HG03432 (cell line): ENCODE results near the gene EIF4E2.

Experiments used
- ATAC-seq: cut with Tn5 transposase; IDR thresholded peaks from one replicate; pipeline ENCODE4 v1.9.1; 2021; ENCODE audit warnings: mild to moderate bottlenecking, moderate library complexity; ENCODE audit not compliant: unreplicated experiment

The EIF4E2 gene, protein sequence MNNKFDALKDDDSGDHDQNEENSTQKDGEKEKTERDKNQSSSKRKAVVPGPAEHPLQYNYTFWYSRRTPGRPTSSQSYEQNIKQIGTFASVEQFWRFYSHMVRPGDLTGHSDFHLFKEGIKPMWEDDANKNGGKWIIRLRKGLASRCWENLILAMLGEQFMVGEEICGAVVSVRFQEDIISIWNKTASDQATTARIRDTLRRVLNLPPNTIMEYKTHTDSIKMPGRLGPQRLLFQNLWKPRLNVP

DNA sequence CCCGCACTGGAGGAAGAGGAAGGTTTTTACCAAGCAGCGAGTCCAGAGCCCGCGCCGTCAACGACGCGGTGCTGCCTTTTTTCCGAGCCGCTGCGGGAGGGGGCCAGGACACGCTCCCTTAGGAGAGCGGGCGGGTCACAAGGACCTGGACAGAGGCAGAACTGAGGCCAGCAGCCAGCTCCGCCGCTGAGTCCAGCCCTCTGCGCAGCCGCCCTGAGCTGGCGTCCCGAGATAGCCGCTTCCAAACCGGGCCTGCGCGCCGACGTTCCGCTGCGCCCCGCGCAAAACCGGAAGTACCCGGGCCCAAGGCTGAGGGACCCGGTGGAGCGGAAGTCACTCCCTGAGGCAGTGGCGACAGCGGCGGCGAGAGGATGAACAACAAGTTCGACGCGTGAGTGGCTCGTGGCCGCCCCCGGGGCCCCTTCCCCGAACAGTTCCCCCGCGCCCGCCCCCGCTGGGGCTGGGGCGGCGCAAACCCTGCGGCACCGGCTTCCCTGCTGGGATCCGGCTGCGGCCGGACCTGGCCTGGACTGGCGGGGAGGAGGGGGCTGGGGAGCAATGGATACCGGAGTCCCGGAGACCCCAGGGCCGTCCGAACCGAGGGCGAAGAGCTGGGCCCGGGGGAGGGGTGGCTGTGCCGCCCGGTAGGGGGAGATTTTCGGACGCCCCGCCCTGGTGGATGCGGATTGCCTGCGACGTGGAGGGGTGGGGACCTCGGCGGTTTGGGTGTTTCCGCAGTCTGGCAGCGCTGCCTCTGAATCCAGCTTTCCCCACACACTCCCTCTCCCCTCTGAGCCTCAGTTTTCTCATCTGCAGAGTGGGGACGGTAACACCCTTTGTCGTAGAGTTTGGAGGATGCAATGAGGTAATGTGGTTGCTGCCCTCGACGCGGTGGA lies at the start of gene EIF4E2, which contains the start of gene TIGD1:
EIF4E2 (plus strand) TSS at position 336 of the 896 bp plus-strand sequence; CDS start at position 372, 36 bp downstream.
TIGD1 (minus strand) TSS at position 204 of the 896 bp plus-strand sequence. CDS start 675 bp downstream, outside the sequence.
- peak; percentile 95 for ATAC-seq

DNA sequence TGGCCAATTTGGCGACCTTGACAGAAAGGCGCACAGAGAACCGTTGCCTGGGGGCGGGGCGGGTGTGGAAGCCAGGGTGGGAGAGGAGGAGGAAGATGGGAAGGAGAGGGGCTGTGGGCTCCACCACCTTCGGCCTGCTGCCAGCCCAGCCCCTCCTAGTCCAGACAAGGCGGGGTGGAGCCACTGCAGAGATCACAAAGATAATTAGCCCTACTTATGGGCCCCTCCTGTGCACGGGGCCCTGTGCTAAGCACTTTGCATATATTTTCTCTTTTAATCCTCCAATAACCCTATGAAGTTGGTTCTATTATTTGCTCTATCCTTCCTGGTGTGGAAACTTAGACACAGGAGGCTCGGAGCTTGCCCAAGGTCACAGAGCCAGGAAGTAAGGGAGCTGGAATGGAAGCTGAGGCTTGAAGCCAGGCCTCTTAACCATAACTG lies 49.1 kb upstream of the EIF4E2 start:
- ATAC-seq = no peak

DNA sequence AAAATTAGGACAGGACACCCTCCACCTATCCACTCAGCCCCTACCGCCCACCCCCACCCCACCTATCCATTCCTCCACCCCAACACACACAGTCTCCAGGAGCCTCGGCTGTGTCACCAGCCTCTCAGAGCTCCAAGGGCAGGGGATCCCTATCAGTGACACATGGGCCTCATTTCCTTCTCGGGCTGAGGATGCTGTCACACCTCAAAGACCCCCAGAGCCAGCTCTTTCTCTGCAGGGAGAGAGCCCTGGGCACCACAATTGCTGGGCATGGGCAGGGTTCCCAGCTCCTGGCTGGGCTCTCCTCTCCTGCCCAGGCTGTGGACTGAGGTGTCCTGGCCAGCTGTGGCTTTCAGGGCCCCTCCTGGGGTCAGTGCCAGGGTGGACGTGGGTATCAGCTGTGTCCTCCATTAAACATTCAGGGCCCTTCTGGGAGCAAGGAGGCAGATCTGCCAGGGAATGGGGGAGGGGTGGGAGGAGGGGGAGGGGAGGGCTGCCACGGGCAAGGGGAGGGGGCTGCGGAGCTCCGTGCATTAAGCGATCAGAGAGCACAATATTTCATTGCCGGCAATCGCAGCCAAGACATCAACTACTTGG lies 48.6 kb upstream of the EIF4E2 start:
- ATAC-seq = no peak

DNA sequence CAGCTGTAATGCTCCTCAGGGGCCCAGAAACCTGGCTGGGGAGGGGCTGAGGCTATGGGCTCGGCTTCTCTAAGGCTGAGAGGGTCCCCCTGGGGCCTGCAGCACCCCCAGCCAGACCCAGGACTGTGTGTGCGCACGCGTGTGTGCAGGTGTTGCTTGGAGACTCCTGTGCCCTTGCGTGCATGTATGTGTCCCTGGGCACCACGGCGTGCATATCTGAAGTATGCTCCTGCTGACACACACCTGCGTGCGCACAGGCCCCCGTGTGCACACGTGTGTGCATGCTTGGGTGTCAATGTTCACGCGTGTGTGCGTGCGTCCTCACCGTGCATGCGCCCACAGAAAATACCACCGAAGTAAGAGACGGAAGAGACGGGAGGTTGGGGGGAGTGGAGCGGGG lies 48.0 kb upstream of the EIF4E2 start:
- no peak for ATAC-seq

DNA sequence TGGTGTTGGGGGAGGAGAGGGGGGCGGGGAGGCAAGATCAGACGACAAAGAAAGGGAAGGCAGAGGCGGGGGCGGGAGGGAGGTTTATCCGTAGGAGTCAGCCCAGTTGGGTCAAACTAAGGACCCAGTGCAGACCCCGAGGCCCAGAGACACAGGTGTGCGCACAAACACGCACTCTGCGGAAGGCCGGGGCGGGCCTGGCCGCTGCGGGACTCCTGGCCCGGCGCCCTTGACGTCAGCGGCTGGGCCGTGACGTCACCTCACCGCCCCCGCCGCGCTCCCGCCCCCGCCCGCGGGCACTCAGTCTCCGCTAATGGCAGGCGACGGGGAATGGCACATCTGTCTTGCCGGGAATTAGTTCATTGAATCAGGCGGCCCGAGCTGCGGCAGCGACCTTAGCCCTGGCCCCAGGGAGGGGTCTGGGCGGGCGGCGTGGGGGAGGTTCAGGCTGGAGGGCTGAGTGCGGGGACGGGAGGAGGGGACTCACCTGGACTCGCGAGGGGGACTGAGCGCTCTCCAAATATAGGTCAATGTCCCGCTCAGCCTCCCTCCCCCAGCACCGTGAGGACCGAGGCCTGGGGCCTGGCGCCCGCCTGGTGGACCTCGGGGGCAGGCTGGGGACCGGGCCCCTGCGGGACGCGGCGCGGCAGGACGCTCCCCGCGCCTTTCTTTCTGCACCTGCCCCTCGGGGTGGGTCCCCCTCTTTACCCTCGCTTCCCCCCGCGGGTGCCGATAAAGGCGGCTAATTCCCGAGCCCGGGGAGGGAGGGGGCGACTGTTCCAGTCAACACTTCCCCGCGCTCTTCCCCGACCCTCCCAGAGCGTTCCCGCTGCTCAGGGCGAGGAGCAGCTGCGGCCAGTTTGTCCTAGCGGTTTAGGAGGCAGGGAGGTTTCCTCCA lies 47.3 kb upstream of the EIF4E2 start:
- ATAC-seq = no peak

DNA sequence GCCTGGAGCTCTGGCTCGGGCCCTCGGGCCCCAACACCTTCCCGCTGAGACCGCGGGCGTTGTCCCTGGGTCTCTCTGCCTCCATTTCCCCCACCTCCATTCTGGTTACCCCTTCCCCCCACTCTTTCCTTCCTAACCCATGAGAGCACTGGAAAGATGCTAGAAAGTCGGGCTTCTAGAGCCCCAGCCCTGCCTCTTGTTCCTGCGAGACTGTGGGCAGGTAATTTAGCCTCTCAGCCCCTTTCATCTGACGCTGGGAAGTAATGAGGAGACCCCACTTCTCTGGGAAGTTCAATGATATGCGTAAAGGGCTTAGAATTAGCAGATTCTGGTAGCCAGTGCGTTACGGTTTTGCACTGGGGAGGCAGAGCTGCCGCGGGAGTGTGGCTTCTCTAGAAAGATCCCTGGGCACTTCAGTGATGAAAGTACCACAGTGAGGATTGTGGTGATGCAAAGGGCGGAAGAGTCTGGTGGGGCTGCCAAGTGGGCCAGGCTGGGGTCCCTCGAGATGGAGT lies 46.6 kb upstream of the EIF4E2 start:
- ATAC-seq = no peak

DNA sequence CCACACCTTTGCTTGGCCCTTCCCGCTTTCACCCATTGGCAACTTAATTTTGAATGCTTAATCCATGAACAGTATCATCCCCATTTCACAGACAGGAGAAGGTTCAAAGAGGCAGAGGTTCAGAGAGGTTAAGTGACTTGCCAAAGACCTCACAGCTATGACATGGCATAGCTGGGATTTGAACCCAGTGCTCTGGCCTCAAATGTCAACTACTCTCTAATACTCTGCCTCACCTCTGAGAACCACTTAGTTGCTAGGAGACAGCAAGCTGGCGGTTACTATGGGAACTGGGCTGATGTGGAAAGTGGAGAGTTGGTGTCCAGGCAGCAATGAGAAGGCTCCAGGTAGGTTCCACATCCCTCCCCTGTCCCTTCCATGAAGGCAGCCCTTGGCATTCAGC lies 46.1 kb upstream of the EIF4E2 start:
- ATAC-seq = no peak

DNA sequence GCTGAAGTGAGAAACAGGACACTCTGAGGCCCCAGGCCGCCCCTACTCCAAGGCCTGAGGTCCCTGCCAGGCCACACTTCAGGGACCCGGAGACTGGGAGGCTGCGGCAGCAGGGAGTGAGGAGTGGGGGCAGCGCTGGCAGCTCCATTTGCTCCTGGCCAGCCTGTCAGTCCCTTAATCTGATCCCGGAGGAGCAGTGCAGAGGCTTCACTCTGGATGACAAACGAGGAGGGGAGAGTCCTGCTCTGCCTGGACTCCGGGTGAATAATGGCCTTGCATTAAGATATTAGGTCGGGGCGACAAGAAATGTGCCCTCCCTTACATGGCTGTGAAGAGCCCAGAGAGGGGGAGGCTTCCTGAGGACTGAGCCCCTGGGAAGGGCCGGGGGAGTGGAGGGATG lies 44.6 kb upstream of the EIF4E2 start:
- ATAC-seq = no peak

DNA sequence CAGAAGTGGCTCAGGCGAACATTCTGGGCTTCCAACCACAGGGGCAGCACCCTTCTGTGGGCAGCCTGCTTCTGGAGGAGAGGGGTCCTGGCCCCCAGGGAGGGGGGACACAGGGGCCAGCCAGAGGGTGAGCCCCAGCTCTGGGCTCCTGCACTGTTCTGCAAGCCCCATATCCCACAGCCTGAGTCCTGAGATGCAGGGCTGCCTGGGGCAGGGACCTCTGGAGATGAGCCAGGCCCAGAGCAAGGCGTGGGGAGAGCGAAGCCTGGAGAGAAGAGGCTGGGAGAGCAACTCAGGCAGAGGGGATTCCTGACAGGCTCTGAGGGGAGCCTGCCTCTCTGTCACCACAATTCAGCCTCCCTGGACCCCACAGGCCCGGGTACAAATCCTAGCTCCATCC lies 43.8 kb upstream of the EIF4E2 start:
- no peak for ATAC-seq

DNA sequence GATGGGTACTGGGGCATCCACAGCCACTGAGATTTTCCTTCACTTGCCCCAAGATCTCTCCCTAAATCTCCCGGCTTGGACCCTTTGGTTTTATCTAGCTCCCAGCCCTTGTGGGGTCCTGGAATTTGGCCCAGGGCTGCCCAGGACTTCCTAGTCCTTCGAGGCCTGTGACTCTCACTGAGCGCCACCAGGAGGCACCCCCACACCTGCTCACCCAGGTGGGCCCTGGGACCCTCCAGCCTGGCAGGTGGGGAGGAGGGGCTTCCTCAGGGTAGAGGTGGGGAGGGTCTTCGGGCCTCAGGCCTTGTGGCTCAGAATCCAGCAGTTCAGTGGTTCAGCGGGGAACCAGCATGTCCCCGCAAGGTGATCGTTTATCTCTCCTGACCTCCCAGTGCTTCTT lies 42.2 kb upstream of the EIF4E2 start:
- ATAC-seq = no peak

DNA sequence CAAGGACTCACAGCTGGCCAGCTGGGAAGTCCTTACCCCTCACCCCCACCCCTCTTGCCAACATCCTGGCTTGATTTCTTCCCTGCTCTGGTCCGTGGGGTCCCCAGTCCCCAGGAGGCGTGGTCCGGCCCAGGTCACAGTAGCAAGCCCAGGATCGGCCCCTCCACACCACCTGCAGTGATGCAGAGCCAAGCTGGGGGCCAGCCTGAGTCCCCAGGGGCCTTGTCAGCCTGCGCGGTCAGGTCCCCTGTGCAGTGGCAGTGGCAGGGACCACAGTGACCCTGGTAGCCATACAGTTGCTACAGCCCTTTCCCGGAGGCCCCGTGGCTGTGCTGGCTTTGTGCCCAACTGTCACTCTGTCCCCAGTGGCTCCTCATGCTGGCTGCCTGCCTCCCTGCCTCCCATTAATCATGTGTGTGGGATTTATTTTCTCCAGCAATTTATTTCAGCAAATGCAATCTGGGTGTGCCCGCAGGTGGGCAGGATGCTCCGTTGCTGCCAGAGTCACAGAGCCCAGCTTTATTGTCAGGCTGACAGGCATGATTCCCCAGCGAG lies 39.1 kb upstream of the EIF4E2 start:
- no peak for ATAC-seq

DNA sequence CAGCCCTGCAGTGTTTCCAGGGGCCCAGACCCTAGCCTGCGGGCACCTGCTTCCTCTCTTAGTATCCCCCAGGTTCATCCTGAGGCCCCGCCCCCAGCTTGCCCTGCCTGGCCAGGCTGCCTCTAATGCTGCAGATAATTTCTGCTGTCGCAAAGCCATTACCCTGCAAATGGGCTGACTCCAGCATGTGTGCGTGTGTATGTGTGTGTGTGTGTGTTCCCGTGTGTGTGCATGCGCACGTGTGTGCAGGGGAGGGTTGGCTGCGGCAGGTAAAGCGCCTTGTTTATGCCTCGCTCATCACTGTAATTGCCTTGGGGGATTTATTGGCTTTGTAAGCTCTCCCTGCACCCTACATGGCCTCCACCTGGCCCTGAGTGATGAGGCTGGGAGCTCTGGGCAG lies 37.9 kb upstream of the EIF4E2 start:
- no peak for ATAC-seq

DNA sequence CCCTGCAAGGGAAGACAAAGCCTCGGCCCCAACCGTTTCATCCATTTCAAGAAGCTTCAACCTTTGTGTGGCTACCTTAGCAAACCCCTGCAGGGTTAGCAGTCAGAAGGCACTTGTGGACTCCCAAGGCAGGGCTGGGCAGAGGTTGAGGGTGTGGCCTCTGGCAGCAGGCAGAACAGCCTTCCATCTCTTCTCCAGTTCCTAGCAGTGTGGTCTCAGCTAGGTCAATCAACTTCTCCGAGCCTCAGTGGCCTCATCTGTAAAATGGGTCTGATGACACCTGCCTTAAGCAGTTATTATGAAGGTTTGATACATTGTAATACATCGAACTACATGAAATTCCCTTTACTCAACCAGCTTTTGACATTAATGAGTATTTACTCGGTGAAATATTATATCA lies 37.1 kb upstream of the EIF4E2 start:
- ATAC-seq = no peak

DNA sequence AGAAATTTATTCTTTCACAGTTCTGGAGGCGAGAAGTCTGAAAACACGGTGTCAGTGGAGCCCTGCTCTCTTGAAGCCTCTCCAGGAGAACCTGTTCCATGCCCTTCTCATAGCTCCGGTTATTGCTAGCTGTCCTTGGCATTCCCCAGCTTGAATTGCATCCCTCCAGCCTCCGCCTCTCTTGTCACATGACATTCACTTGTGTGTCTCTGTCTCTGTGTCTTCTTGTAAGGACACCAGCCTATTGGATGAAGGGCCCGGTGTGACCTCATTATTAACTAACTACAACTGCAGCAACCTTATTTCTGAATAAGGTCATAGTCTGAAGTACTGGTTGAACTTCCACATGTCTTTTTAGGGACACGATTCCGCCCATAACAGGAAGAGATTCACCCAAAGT lies 34.9 kb upstream of the EIF4E2 start:
- no peak for ATAC-seq

DNA sequence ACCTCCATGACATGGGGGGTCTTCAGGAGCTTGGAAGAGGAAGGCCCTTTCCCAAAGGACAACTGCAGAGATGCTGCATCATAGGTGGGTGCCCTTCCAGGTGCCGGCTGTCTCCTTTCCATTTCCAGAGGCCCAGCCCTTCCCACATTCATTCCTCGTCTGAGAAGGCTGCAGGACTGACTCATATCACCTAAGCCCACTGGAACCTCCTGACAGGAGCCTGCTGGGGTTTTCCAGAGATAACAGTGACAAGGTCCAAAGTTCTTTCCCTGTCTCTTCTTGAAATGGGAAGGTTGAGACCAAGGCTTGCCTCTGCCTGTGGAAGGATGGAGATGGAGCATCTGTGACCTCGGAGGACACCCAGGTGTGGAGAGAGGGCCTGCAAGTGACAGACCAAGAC lies 33.9 kb upstream of the EIF4E2 start:
- ATAC-seq = no peak

DNA sequence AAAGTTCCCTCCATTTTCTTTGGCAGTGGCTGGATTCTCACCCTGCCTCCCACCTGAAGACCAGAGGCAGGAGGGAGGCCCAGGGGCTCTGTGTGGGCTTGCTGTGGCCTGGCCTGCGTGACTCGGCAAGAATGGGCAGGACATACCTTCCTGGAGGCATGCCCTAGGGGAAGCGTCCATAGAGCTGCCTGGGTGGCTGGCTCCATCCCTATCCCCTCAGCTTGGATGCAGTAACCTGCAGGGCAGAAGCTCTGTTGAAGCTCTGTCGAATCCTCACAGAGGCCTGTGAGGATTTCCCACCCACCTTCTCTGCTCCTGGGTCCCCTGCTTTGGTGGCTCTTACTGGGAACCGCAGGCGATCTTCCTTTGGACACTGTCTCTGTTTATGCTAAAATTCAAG lies 31.6 kb upstream of the EIF4E2 start:
- no peak for ATAC-seq

DNA sequence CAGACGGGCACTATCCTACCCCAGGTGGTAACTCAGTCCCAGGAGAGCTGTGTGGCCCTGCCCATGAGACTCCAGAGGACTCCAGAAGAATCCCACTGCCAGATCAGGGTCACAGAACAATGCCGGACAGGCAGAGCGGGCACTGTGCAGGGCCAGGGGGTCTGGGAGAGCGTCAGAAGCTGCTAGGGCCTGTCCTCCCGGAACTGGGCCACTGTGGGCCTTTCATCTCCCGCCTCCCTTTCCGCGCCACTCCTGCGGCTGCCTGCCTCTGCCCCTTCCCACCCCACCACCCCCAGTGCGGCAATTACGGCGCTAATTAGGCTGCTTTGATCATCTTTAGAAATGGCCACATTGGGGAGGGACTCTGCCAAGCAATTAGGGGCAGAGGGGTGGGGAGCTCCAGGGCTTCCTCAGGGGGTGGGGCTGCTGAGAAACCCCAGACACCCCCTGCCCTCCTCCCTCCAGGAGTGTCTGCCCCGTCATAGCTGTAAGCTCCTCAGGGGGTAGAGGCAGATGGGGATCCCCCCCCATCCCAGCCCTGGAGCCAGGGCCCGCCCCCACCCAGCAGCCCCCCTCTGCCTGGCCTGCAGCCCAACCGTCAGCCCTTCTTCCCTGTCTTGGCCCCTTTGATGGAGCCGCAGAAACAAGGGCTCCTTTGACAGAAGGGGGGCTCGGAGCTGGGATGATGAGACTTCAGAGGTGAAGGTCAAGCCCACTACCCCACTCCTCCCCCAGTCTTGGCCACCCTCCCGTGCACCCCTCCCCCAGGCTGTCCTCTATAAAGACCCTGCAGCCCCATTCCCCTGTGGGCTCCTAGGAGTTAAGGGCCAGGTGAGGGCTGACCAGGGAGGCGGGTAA lies 30.7 kb upstream of the EIF4E2 start, which contains the start of gene PRSS56:
PRSS56 (plus strand) TSS at position 808 of the 858 bp plus-strand sequence. CDS start 211 bp downstream, outside the sequence.
- ATAC-seq = no peak

DNA sequence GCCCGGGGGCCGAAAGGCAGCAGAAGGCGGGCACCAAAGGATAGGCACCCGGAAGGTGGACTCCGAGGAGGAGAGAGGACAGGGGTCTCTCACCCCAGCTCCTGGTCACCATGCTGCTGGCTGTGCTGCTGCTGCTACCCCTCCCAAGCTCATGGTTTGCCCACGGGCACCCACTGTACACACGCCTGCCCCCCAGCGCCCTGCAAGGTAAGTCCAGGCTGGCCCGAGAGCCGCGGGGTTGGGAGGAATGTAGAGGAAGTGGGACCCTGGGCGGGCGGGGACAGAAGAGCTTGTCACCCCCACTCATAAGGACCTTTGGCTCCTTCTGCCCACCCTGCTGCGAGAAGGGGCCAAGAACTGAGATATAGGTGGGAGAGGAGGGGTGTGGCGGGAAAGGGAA lies 30.0 kb upstream of the EIF4E2 start:
- ATAC-seq = no peak

DNA sequence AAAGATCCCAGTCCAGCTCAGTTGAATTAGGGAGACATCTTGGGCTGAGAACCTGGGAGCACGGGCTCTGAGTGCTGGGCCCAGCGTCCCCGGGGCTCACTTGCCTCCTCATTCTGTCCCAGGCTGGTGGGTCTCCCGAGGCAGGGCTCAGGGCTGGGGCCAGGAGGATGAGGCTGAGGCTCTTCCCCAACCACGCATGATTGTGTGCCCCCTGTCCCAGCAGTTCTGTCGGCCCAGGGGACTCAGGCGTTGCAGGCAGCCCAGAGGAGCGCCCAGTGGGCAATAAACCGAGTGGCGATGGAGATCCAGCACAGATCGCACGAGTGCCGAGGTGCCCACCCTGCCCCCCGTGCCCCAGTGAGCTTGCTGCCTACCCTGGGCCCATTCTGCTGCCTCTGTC lies 29.4 kb upstream of the EIF4E2 start:
- ATAC-seq = no peak
